ENCODE data around the gene BCL2A1.
"Not testable (repeated sequence)": the region's sequence is repeated elsewhere in the genome, so short reads cannot be mapped to it uniquely, and the experiment has no call there.

BCL2A1 gene

DNA sequence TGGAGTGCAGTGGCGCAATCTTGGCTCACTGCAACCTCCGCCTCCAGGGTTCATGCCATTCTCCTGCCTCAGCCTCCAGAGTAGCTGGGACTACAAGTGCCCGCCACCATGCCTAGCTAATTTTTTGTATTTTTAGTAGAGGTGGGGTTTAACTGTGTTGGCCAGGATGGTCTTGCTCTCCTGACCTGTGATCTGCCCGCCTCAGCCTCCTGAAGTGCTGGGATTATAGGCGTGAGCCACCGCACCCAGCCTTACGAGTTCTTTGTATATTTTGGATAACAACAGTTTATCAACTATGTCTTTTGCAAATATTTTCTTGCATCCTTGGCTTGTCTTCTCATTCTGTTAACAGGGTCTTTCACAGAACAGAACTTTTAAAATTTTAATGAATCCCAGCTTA lies 43.2 kb upstream of the BCL2A1 start:
- H3K4me1 ChIP-seq (ENCODE audit: control extremely low read depth in 1 of 4, control insufficient read depth in 4 of 4, insufficient read depth in 4 of 4, low read length in 3 of 4); CTCF ChIA-PET; H3K4me3 ChIP-seq (ENCODE audit: control insufficient read depth in 1 of 7, extremely low read depth in 1 of 7, insufficient read depth in 4 of 7, low read depth in 2 of 7, low read length in 6 of 7); H3K9me3 ChIP-seq (ENCODE audit: control extremely low read depth in 1 of 5, control insufficient read depth in 4 of 5, insufficient read depth in 2 of 5, low read depth in 1 of 5, low read length in 4 of 5); H3K36me3 ChIP-seq (ENCODE audit: control insufficient read depth in 4 of 4, insufficient read depth in 4 of 4, low read length in 3 of 4); POLR2A ChIA-PET; DNase-seq; H3K27me3 ChIP-seq (replicated peaks in 2 of 5; ENCODE audit: control insufficient read depth in 4 of 5, insufficient read depth in 5 of 5, low read length in 4 of 5); H3K27ac ChIP-seq (ENCODE audit: insufficient read depth in 1 of 2, low read depth in 1 of 2, low read length in 2 of 2, poor library complexity in 1 of 2, severe bottlenecking in 2 of 2): not testable (repeated sequence)
- no CpG with 5 or more reads among the region's 7 CpGs for WGBS (ENCODE audit: insufficient coverage)

DNA sequence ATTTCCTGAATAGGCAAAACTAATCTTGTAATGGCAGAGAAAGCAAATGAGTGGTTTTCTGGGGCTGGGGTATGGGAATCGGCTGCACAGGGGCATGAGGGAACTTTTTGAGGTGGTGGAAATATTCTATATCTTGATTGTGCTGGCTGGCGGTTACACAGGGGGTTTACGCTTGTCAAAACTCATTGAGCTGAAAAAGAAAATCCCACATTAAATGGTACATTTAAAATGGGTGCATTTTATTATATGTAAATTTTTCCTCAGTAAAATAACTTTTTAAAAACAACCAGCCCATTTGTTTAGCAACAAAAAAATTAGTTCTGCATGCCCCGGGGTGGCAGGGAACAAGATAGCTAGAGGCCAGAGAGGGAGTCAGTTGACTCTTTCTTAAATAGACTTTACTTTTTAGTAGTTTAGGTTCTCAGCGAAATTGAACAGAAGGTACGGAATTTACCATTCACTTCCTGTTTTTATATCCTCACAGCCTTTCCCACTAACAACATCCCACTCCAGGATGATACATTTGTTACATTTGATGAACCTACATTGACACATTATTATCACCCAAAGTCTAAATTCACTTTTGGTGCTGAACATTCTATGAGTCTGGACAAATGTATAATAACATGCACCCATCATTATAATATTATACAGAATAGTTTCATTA lies 41.2 kb upstream of the BCL2A1 start:
- no peak overlapping the region for H3K4me3 ChIP-seq (ENCODE audit: control insufficient read depth in 1 of 7, extremely low read depth in 1 of 7, insufficient read depth in 4 of 7, low read depth in 2 of 7, low read length in 6 of 7)
- no CpG with 5 or more reads among the region's 6 CpGs for WGBS (ENCODE audit: insufficient coverage)
- H3K4me1 ChIP-seq (ENCODE audit: control extremely low read depth in 1 of 4, control insufficient read depth in 4 of 4, insufficient read depth in 4 of 4, low read length in 3 of 4), result no peaks in the 10 kb centered on the region
- H3K27ac ChIP-seq (ENCODE audit: insufficient read depth in 1 of 2, low read depth in 1 of 2, low read length in 2 of 2, poor library complexity in 1 of 2, severe bottlenecking in 2 of 2), result no peak overlapping the region
- peaks cover 0 to 2% (median 0%) of the 10 kb centered on the region in 5 experiments for H3K9me3 ChIP-seq (ENCODE audit: control extremely low read depth in 1 of 5, control insufficient read depth in 4 of 5, insufficient read depth in 2 of 5, low read depth in 1 of 5, low read length in 4 of 5)
- H3K36me3 ChIP-seq (ENCODE audit: control insufficient read depth in 4 of 4, insufficient read depth in 4 of 4, low read length in 3 of 4), result no peaks in the 10 kb centered on the region
- ChIA-PET CTCF (no interaction called here), POLR2A (no interaction called here)
- no peaks in the 10 kb centered on the region for H3K27me3 ChIP-seq (replicated peaks in 2 of 5; ENCODE audit: control insufficient read depth in 4 of 5, insufficient read depth in 5 of 5, low read length in 4 of 5)
- DNase-seq, result no peak

DNA sequence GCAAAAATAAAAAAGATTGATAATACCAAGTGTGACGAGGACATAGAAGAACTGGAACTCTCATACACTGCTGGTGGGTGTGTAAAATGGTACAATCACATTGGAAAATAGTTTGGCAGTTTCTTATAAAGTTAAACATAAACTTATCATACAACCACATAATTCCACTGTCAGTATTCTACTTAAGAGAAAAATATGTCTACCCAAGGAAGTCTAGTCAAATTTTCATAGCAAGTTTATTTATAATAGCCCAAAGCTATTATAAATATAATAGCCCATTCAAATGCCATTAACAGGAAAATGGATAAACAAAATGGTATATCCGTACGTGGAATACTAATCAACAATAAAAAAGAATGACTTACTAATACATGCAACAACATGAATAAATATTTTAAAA lies 40.6 kb upstream of the BCL2A1 start:
- POLR2A ChIA-PET, result no interaction called here

DNA sequence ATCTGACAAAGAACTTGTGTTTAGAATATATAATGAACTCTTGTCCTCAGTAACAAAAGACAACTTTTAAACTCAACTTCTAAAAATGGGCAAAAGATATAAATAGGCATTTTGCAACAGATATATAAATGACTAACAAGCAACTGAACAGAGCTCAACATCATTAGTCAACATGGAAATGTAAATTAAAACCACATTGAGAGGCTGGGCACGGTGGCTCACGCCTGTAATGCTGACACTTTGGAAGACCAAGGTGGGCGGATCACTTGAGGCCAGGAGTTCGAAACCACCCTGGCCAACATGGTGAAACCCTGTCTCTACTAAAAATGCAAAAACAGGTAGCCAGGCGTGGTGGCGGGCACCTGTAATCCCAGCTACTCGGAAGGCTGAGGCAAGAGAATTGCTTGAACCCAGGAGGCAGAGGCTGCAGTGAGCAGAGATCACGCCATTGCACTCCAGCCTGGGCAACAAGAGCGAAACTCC lies 40.1 kb upstream of the BCL2A1 start:
- H3K9me3 ChIP-seq (ENCODE audit: control extremely low read depth in 1 of 5, control insufficient read depth in 4 of 5, insufficient read depth in 2 of 5, low read depth in 1 of 5, low read length in 4 of 5); H3K27me3 ChIP-seq (replicated peaks in 2 of 5; ENCODE audit: control insufficient read depth in 4 of 5, insufficient read depth in 5 of 5, low read length in 4 of 5); CTCF ChIA-PET; H3K36me3 ChIP-seq (ENCODE audit: control insufficient read depth in 4 of 4, insufficient read depth in 4 of 4, low read length in 3 of 4); H3K4me3 ChIP-seq (ENCODE audit: control insufficient read depth in 1 of 7, extremely low read depth in 1 of 7, insufficient read depth in 4 of 7, low read depth in 2 of 7, low read length in 6 of 7); DNase-seq; POLR2A ChIA-PET; H3K27ac ChIP-seq (ENCODE audit: insufficient read depth in 1 of 2, low read depth in 1 of 2, low read length in 2 of 2, poor library complexity in 1 of 2, severe bottlenecking in 2 of 2); H3K4me1 ChIP-seq (ENCODE audit: control extremely low read depth in 1 of 4, control insufficient read depth in 4 of 4, insufficient read depth in 4 of 4, low read length in 3 of 4): not testable (repeated sequence)
- WGBS (ENCODE audit: insufficient coverage), result 94% methylated on average over 7 of the region's 9 CpGs

More for the DNA sequence above, 40.6 kb upstream of the BCL2A1 start:
- Histone ChIP-seq H3K4me3 (ENCODE audit: control insufficient read depth in 1 of 7, extremely low read depth in 1 of 7, insufficient read depth in 4 of 7, low read depth in 2 of 7, low read length in 6 of 7) (no peak overlapping the region), H3K27ac (ENCODE audit: insufficient read depth in 1 of 2, low read depth in 1 of 2, low read length in 2 of 2, poor library complexity in 1 of 2, severe bottlenecking in 2 of 2) (no peak overlapping the region), H3K9me3 (ENCODE audit: control extremely low read depth in 1 of 5, control insufficient read depth in 4 of 5, insufficient read depth in 2 of 5, low read depth in 1 of 5, low read length in 4 of 5) (peaks cover 0 to 2% (median 0%) of the 10 kb centered on the region in 5 experiments), H3K36me3 (ENCODE audit: control insufficient read depth in 4 of 4, insufficient read depth in 4 of 4, low read length in 3 of 4) (no peaks in the 10 kb centered on the region), H3K27me3 (replicated peaks in 2 of 5; ENCODE audit: control insufficient read depth in 4 of 5, insufficient read depth in 5 of 5, low read length in 4 of 5) (no peaks in the 10 kb centered on the region), H3K4me1 (ENCODE audit: control extremely low read depth in 1 of 4, control insufficient read depth in 4 of 4, insufficient read depth in 4 of 4, low read length in 3 of 4) (no peaks in the 10 kb centered on the region)
- DNase-seq, result no peak
- WGBS (ENCODE audit: insufficient coverage), result no CpG with 5 or more reads among the region's 3 CpGs
- CTCF ChIA-PET, result no interaction called here

- H3K9me3 ChIP-seq (ENCODE audit: control extremely low read depth in 1 of 5, control insufficient read depth in 4 of 5, insufficient read depth in 2 of 5, low read depth in 1 of 5, low read length in 4 of 5), result peaks cover 0 to 2% (median 0%) of the 10 kb centered on the region in 5 experiments
- H3K4me1 ChIP-seq (ENCODE audit: control extremely low read depth in 1 of 4, control insufficient read depth in 4 of 4, insufficient read depth in 4 of 4, low read length in 3 of 4), result no peaks in the 10 kb centered on the region
- ChIA-PET CTCF (no interaction called here), POLR2A (no interaction called here)
- no peak overlapping the region for H3K4me3 ChIP-seq (ENCODE audit: control insufficient read depth in 1 of 7, extremely low read depth in 1 of 7, insufficient read depth in 4 of 7, low read depth in 2 of 7, low read length in 6 of 7)
- no peaks in the 10 kb centered on the region for H3K27me3 ChIP-seq (replicated peaks in 2 of 5; ENCODE audit: control insufficient read depth in 4 of 5, insufficient read depth in 5 of 5, low read length in 4 of 5)
- 97% methylated on average over 4 of the region's 6 CpGs for WGBS (ENCODE audit: insufficient coverage)
- no peak for DNase-seq
- no peaks in the 10 kb centered on the region for H3K36me3 ChIP-seq (ENCODE audit: control insufficient read depth in 4 of 4, insufficient read depth in 4 of 4, low read length in 3 of 4)
- H3K27ac ChIP-seq (ENCODE audit: insufficient read depth in 1 of 2, low read depth in 1 of 2, low read length in 2 of 2, poor library complexity in 1 of 2, severe bottlenecking in 2 of 2), result no peak overlapping the region
These were observed 39.2 kb upstream of the BCL2A1 start for GRCh38 chr15:80010131-80010673.

DNA sequence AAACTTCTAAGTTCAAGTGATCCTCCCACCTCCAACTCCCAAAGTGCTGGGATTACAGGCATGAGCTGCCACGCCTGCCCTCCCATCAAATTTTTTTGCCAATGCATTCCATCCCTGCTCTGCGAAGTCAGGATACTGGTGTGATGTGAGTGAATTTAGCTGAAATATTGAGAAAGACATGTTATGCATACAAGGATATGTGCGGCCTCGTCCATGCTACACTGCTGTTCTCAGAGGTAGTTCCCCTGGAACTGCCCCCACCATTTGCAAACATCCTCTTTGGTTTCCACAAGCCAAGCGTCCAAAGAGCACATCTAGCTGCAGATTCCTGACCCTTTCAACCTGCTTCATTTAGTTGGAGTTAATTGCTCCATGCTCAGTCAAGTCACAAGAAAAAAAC lies 36.5 kb upstream of the BCL2A1 start:
- CTCF ChIA-PET, result interaction anchor here (0.7 kb wide), 1 partner anchor 148 kb away, joined by 3 read pairs; no protein-coding TSS in a partner anchor

GRCh38 chr15:80006946-80007345 lies 36.0 kb upstream of the BCL2A1 start:
- no peak for DNase-seq
- Histone ChIP-seq H3K4me3 (ENCODE audit: control insufficient read depth in 1 of 7, extremely low read depth in 1 of 7, insufficient read depth in 4 of 7, low read depth in 2 of 7, low read length in 6 of 7) (no peak overlapping the region), H3K27me3 (replicated peaks in 2 of 5; ENCODE audit: control insufficient read depth in 4 of 5, insufficient read depth in 5 of 5, low read length in 4 of 5) (no peaks in the 10 kb centered on the region), H3K27ac (ENCODE audit: insufficient read depth in 1 of 2, low read depth in 1 of 2, low read length in 2 of 2, poor library complexity in 1 of 2, severe bottlenecking in 2 of 2) (no peak overlapping the region), H3K4me1 (ENCODE audit: control extremely low read depth in 1 of 4, control insufficient read depth in 4 of 4, insufficient read depth in 4 of 4, low read length in 3 of 4) (no peaks in the 10 kb centered on the region), H3K36me3 (ENCODE audit: control insufficient read depth in 4 of 4, insufficient read depth in 4 of 4, low read length in 3 of 4) (no peaks in the 10 kb centered on the region), H3K9me3 (ENCODE audit: control extremely low read depth in 1 of 5, control insufficient read depth in 4 of 5, insufficient read depth in 2 of 5, low read depth in 1 of 5, low read length in 4 of 5) (no peaks in the 10 kb centered on the region)
- ChIA-PET CTCF (no interaction called here), POLR2A (interaction anchor here (0.6 kb wide), 1 partner anchor 12 kb away, joined by 3 read pairs; no protein-coding TSS in a partner anchor)
- WGBS (ENCODE audit: insufficient coverage), result 94% methylated on average over 5 of the region's 5 CpGs

More for the DNA sequence above, 36.5 kb upstream of the BCL2A1 start:
- H3K27ac ChIP-seq (ENCODE audit: insufficient read depth in 1 of 2, low read depth in 1 of 2, low read length in 2 of 2, poor library complexity in 1 of 2, severe bottlenecking in 2 of 2), result no peak overlapping the region
- H3K4me1 ChIP-seq (ENCODE audit: control extremely low read depth in 1 of 4, control insufficient read depth in 4 of 4, insufficient read depth in 4 of 4, low read length in 3 of 4), result no peaks in the 10 kb centered on the region
- WGBS (ENCODE audit: insufficient coverage), result 94% methylated on average over 3 of the region's 5 CpGs
- H3K9me3 ChIP-seq (ENCODE audit: control extremely low read depth in 1 of 5, control insufficient read depth in 4 of 5, insufficient read depth in 2 of 5, low read depth in 1 of 5, low read length in 4 of 5), result no peaks in the 10 kb centered on the region
- POLR2A ChIA-PET, result interaction anchor here (0.6 kb wide), 1 partner anchor 11 kb away, joined by 3 read pairs; no protein-coding TSS in a partner anchor
- no peaks in the 10 kb centered on the region for H3K27me3 ChIP-seq (replicated peaks in 2 of 5; ENCODE audit: control insufficient read depth in 4 of 5, insufficient read depth in 5 of 5, low read length in 4 of 5)
- H3K36me3 ChIP-seq (ENCODE audit: control insufficient read depth in 4 of 4, insufficient read depth in 4 of 4, low read length in 3 of 4), result no peaks in the 10 kb centered on the region
- DNase-seq, result no peak
- H3K4me3 ChIP-seq (ENCODE audit: control insufficient read depth in 1 of 7, extremely low read depth in 1 of 7, insufficient read depth in 4 of 7, low read depth in 2 of 7, low read length in 6 of 7), result no peak overlapping the region

Measured in common myeloid progenitor, CD34-positive (primary cell).